K562 (cell line): ENCODE data around the gene PARD3B. TPM values are rescaled to one million over a fixed set of nuclear protein-coding genes. Genes with fewer than 3 reads are reported as not detected.

Experiments used
- ATAC-seq: fragments of 200-7000 bp; cut with Tn5 transposase; 3 replicates; pipeline ENCODE4 v1.9.1; 2020; ENCODE audit warnings: moderate library complexity
- BruUV-seq: library from RNA; stranded (reverse); fragments of 400-500 nt; replicated peaks from 2 replicates; lab custom pipeline; 2021; lab: Mats Ljungman, UMichigan
- CTCF ChIA-PET: fragments of 300-600 bp; formaldehyde crosslinking; extraction: SDS; loops from one replicate; lab custom pipeline; 2021; ENCODE audit warnings: low intra/inter-chr PET ratio; lab: Yijun Ruan, JAX
- POLR2A ChIA-PET: fragments of 300-600, 350-650 bp; sonication (Branson Sonifier 250); formaldehyde crosslinking; extraction: SDS; loops from one replicate; lab custom pipeline; 2021; ENCODE audit warnings: antibody characterized with exemption, inconsistent platforms; lab: Yijun Ruan, JAX
- DNase-seq, 4 experiments: peaks; one replicate each; pipeline versions ENCODE4 v3.0.0 to v3.0.0-alpha.2; 2011 to 2018; ENCODE audit warnings: low spot score in 3 of 4, mixed read lengths in 3 of 4; ENCODE audit errors: extremely low read depth in 1 of 4
- FAIRE-seq: peaks from 2 replicates; lab custom pipeline; 2011; peaks lifted over from hg19 to GRCh38; lab: Jason Lieb, UNC
- H2AFZ ChIP-seq: 2 replicates; pipeline ENCODE4 v1.6.0; 2011; ENCODE audit warnings: low read depth, low read length, control low read depth, inconsistent platforms
- H3K27ac ChIP-seq: fragments of 200-600 bp; 3 replicates; pipeline ENCODE4 v1.8.0; 2011; ENCODE audit warnings: low read depth, mild to moderate bottlenecking, control low read depth, inconsistent platforms, low read length, moderate library complexity, mixed read lengths; ENCODE audit errors: extremely low read depth
- H3K27me3 ChIP-seq, 2 experiments: fragments of 300-600 bp in 1 of 2; 2 replicates in 1 of 2; 3 replicates in 1 of 2; pipeline versions ENCODE4 v1.6.0 to v1.8.0; 2011; ENCODE audit warnings: inconsistent platforms in 2 of 2, low read length in 2 of 2, mild to moderate bottlenecking in 1 of 2, mixed read lengths in 1 of 2, moderate library complexity in 1 of 2; ENCODE audit not compliant: control insufficient read depth in 2 of 2, insufficient read depth in 2 of 2
- H3K36me3 ChIP-seq: fragments of 300-600 bp; 3 replicates; pipeline ENCODE4 v1.8.0; 2011; ENCODE audit warnings: mild to moderate bottlenecking, low read length, inconsistent platforms; ENCODE audit not compliant: control insufficient read depth, insufficient read depth
- H3K4me1 ChIP-seq, 2 experiments: fragments of 200-600 bp in 1 of 2; replicated peaks in 1 of 2; 2 replicates in 1 of 2; 3 replicates in 1 of 2; pipeline versions ENCODE4 v1.5.1 to v1.8.0; 2011; ENCODE audit warnings: inconsistent platforms in 2 of 2, low read length in 2 of 2, mild to moderate bottlenecking in 1 of 2, mixed read lengths in 1 of 2, moderate library complexity in 1 of 2; ENCODE audit not compliant: control insufficient read depth in 2 of 2, insufficient read depth in 2 of 2
- H3K4me2 ChIP-seq: 2 replicates; pipeline ENCODE4 v1.6.1; 2011; ENCODE audit warnings: low read length, control low read depth, inconsistent platforms, mixed read lengths; ENCODE audit not compliant: insufficient read depth
- H3K4me3 ChIP-seq: fragments of 200-600 bp; sonication (generic), shearing (Covaris generic); 2 replicates; pipeline ENCODE4 v1.5.1; 2016; ENCODE audit warnings: control low read depth, inconsistent platforms
- H3K79me2 ChIP-seq: fragments of 200-600 bp; 3 replicates; pipeline ENCODE4 v1.8.0; 2011; ENCODE audit warnings: low read length, inconsistent platforms; ENCODE audit not compliant: control insufficient read depth, insufficient read depth
- H3K9ac ChIP-seq, 2 experiments: 2 replicates each; pipeline versions ENCODE4 v1.6.0 to v1.6.1; 2011; ENCODE audit warnings: low read depth in 2 of 2, low read length in 2 of 2, control low read depth in 1 of 2, inconsistent platforms in 1 of 2, mild to moderate bottlenecking in 1 of 2, mixed read lengths in 1 of 2; ENCODE audit not compliant: insufficient read depth in 1 of 2
- H3K9me1 ChIP-seq: one replicate; pipeline ENCODE4 v1.6.0; 2011; ENCODE audit warnings: inconsistent platforms, mild to moderate bottlenecking, low read length, moderate library complexity; ENCODE audit not compliant: control insufficient read depth, insufficient read depth
- H3K9me3 ChIP-seq: replicated peaks from 2 replicates; pipeline ENCODE4 v1.5.1; 2011; ENCODE audit warnings: low read depth, low read length, inconsistent platforms; ENCODE audit not compliant: control insufficient read depth, insufficient read depth
- H4K20me1 ChIP-seq: replicated peaks from 2 replicates; pipeline ENCODE4 v1.6.1; 2011; ENCODE audit warnings: low read length, inconsistent platforms, mixed read lengths; ENCODE audit not compliant: control insufficient read depth, insufficient read depth
- ARID3B ChIP-seq: fragments of 250-450 bp; sonication (Bioruptor Pico); IDR thresholded peaks from 2 replicates; pipeline ENCODE4 v1.4.0; 2020; ENCODE audit warnings: borderline replicate concordance
- ATF2 ChIP-seq: sonication (generic); formaldehyde crosslinking; IDR thresholded peaks from 2 replicates; pipeline ENCODE4 v1.8.1; 2022; ENCODE audit warnings: missing genetic modification reagents
- CHD4 ChIP-seq: fragments of 200-600 bp; sonication (generic); IDR thresholded peaks from 3 replicates; pipeline ENCODE4 v1.6.1; 2012; ENCODE audit warnings: low read depth, mild to moderate bottlenecking, mixed read lengths, low read length, inconsistent platforms; ENCODE audit not compliant: insufficient read depth, insufficient replicate concordance, poor library complexity, severe bottlenecking
- ELF1 ChIP-seq: fragments of 200-800 bp; sonication (Bioruptor generic); IDR thresholded peaks from 2 replicates; pipeline ENCODE4 v1.6.1; 2016; ENCODE audit warnings: missing genetic modification characterization, missing compliant biosample characterization
- MED1 ChIP-seq: sonication (generic); formaldehyde crosslinking; IDR thresholded peaks from 2 replicates; pipeline ENCODE4 v1.8.1; 2023; ENCODE audit warnings: missing genetic modification reagents, borderline replicate concordance
- NR1H2 ChIP-seq: sonication (generic); formaldehyde crosslinking; IDR thresholded peaks from 2 replicates; pipeline ENCODE4 v1.4.0; 2020; ENCODE audit warnings: mild to moderate bottlenecking, missing genetic modification reagents
- NR2C1 ChIP-seq, 2 experiments: fragments of 450-650 bp; IDR thresholded peaks; 2 replicates each; pipeline ENCODE4 v1.6.1; 2017; ENCODE audit warnings: mild to moderate bottlenecking in 2 of 2, antibody characterized with exemption in 1 of 2, inconsistent platforms in 1 of 2, missing compliant biosample characterization in 1 of 2, missing genetic modification characterization in 1 of 2
- ZFX ChIP-seq: sonication (generic); formaldehyde crosslinking; IDR thresholded peaks from 2 replicates; pipeline ENCODE4 v1.8.0; 2022; ENCODE audit warnings: mild to moderate bottlenecking, missing genetic modification reagents, moderate library complexity
- ZNF184 ChIP-seq: sonication (generic); formaldehyde crosslinking; IDR thresholded peaks from 2 replicates; pipeline ENCODE4 v1.5.0; 2020; ENCODE audit warnings: missing genetic modification reagents
- ZNF76 ChIP-seq: fragments of 250-450 bp; sonication (Bioruptor Pico); IDR thresholded peaks from 2 replicates; pipeline ENCODE4 v1.4.0; 2020; ENCODE audit warnings: mild to moderate bottlenecking, moderate library complexity, borderline replicate concordance
- ZNF780A ChIP-seq: fragments of 250-450 bp; sonication (Bioruptor Pico); IDR thresholded peaks from 2 replicates; pipeline ENCODE4 v1.5.0; 2021; ENCODE audit warnings: mild to moderate bottlenecking
- WGBS: fragments of 100-300 bp; shearing (Covaris generic); methylation state at CpG from one replicate; pipeline ENCODE4 v1.1.6; 2016; ENCODE audit warnings: low coverage, mixed read lengths; ENCODE audit not compliant: insufficient coverage; ENCODE audit errors: missing lambda C conversion rate; 5-methylcytosine and 5-hydroxymethylcytosine counted together
- in situ Hi-C: fragments of 300-500 bp; cut with MboI; formaldehyde crosslinking; loops from 4 replicates; pipeline ENCODE4 v1.15.0; 2018; ENCODE audit warnings: inconsistent platforms, mixed read lengths
- intact Hi-C: fragments of 100-400 bp; cut with micrococcal nuclease; formaldehyde crosslinking; loops from 2 replicates; pipeline ENCODE4 v1.14.2; 2022
- polyA plus RNA-seq, 8 experiments: library from polyadenylated mRNA; depleted of rRNA in 4 of 8; stranded (reverse) in 5 of 8; unstranded in 3 of 8; fragments of >200 nt; fragmentation: Nextera tagmentation in 2 of 8; fragmentation: Illumina TruSeq in 1 of 8; extraction: Ambion mirVana in 2 of 8; extraction: Trizol in 1 of 8; gene quantifications; 2 replicates each; pipeline versions ENCODE4 v1.2.1 to v1.2.3, GENCODE V29; 2011 to 2014; ENCODE audit warnings: inconsistent platforms in 1 of 8, missing spikeins in 1 of 8
- total RNA-seq, 7 experiments: library from RNA; depleted of rRNA in 6 of 7; stranded (reverse); fragments of >200 nt in 6 of 7; fragmentation: Illumina TruSeq in 2 of 7; extraction: Trizol in 2 of 7; gene quantifications; 2 replicates each; pipeline versions ENCODE4 v1.2.1 to v1.2.3, GENCODE V29; 2011 to 2021; ENCODE audit warnings: low replicate concordance in 1 of 7

PARD3B gene
- total and polyA plus RNA-seq, 9 of the 15 experiments (the other 6 are each of a cell fraction or from before 2014, with no cell fraction given) = 0.15 to 3.0 (median 1.1) TPM

GRCh38 chr2:205633994-205634393 is 1088.7 kb downstream of the PARD3B start:
- TF ChIP-seq ZNF780A (CRISPR knock-in tag) = no peak
- TF ChIP-seq ZNF76 (CRISPR knock-in tag) = no peak
- WGBS = 0% methylated on average over 1 of the region's 1 CpG
- no peaks in the 10 kb centered on the region for H3K9me1 ChIP-seq
- H3K27ac ChIP-seq = no peak overlapping the region
- DNase-seq = no peak
- POLR2A ChIA-PET = no interaction called here
- H3K9ac ChIP-seq = no peak overlapping the region
- ATAC-seq = no peak
- CTCF ChIA-PET = no interaction called here
- H3K4me3 ChIP-seq = no peak overlapping the region
- H4K20me1 ChIP-seq = no peaks in the 10 kb centered on the region
- H3K4me1 ChIP-seq = no peaks in the 10 kb centered on the region
- FAIRE-seq = no peak
- H3K27me3 ChIP-seq = no peaks in the 10 kb centered on the region; a peak in 1 of 5 replicates
- no TSS peak for BruUV-seq
- no peak overlapping the region for H2AFZ ChIP-seq
- H3K79me2 ChIP-seq = no peaks in the 10 kb centered on the region
- no peaks in the 10 kb centered on the region for H3K36me3 ChIP-seq
- intact Hi-C loops (no loop called here), in situ Hi-C loops (no loop called here)
- H3K4me2 ChIP-seq = no peak overlapping the region
- no peaks in the 10 kb centered on the region for H3K9me3 ChIP-seq

GRCh38 chr2:205636549-205637319 is 1091.5 kb downstream of the PARD3B start:
- H4K20me1 ChIP-seq = no peaks in the 10 kb centered on the region
- H3K4me3 ChIP-seq = no peak overlapping the region
- WGBS = 0% methylated on average over 7 of the region's 7 CpGs
- FAIRE-seq = no peak
- H3K4me2 ChIP-seq = no peak overlapping the region
- intact Hi-C loops = no loop called here
- in situ Hi-C loops = no loop called here
- ChIA-PET POLR2A (no interaction called here), CTCF (no interaction called here)
- no peaks in the 10 kb centered on the region for H3K9me3 ChIP-seq
- H3K9ac ChIP-seq = no peak overlapping the region
- BruUV-seq = no TSS peak
- no peaks in the 10 kb centered on the region for H3K36me3 ChIP-seq
- H3K4me1 ChIP-seq = no peaks in the 10 kb centered on the region
- H3K79me2 ChIP-seq = no peaks in the 10 kb centered on the region
- no peak for ATAC-seq
- no peak for DNase-seq
- no peak overlapping the region for H3K27ac ChIP-seq
- no peaks in the 10 kb centered on the region for H3K9me1 ChIP-seq
- no peak overlapping the region for H2AFZ ChIP-seq
- no peaks in the 10 kb centered on the region; a peak in 1 of 5 replicates for H3K27me3 ChIP-seq
- TF ChIP-seq NR2C1 (IDR thresholded peaks at IDR 0.05) (no peak), NR2C1 (tag; IDR thresholded peaks at IDR 0.05) (no peak), MED1 (CRISPR knock-in tag) (no peak), ZFX (CRISPR knock-in tag) (no peak), ELF1 (no peak), CHD4 (no peak), ARID3B (no peak), ZNF184 (CRISPR knock-in tag) (no peak), ATF2 (CRISPR knock-in tag) (no peak), NR1H2 (CRISPR knock-in tag) (no peak)
